Stimulated activated CD8-positive, alpha-beta memory T cell treated with anti-CD3 and anti-CD28 coated beads, Interleukin-7, amount 100 ng/mL, for 4 hours (primary cell): ENCODE results near the gene MYORG.

Experiments
- DNase-seq, 2 donors: peaks; one replicate each; pipeline ENCODE4 v3.0.0-alpha.2; 2020; ENCODE audit warnings: low read depth in 2 of 2

Gene MYORG

DNA sequence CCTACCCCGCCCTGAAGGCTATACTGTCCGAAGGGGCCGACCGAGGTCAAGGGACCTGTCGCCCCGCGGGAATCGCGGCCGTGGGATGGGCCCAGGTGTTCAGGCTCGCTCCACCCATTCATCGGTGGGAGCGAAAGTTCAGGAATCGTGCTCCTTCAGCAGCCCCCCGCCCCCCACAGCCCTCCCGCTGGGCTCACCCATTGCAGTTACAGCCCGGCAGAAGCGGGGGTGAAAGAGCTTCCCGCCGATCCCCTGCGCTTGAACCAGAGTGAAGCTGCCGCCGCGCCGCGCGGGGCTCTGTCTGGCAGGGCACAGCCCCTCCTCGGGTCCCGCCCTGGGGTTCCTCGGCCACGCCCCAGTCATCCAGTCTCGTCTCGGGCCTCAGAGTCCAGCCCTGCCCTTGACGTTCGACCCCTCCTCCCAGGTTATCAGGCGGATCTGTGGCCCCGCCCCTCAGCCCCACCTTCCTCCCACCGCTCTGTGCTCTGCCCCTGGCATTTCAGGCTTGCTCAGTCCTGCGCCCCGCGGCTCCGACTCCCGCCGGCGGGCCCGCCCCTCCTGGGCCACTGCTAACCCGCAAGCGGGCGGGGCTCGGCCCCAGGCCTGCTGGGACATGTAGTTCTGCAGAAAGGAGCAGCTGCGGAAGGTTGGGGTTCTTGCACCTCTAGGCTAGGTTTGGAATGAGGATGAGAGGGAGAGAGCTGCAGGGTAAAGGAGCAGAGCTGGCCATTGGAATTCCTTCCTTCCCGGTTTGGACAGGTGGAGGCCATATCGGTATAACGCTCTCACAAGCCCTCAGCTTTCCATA lies at the start of gene MYORG:
MYORG (minus strand) TSS at position 303 of the 808 bp plus-strand sequence. CDS start 3,955 bp downstream, outside the sequence.
- DNase-seq = peak; percentile 94 to 95

DNA sequence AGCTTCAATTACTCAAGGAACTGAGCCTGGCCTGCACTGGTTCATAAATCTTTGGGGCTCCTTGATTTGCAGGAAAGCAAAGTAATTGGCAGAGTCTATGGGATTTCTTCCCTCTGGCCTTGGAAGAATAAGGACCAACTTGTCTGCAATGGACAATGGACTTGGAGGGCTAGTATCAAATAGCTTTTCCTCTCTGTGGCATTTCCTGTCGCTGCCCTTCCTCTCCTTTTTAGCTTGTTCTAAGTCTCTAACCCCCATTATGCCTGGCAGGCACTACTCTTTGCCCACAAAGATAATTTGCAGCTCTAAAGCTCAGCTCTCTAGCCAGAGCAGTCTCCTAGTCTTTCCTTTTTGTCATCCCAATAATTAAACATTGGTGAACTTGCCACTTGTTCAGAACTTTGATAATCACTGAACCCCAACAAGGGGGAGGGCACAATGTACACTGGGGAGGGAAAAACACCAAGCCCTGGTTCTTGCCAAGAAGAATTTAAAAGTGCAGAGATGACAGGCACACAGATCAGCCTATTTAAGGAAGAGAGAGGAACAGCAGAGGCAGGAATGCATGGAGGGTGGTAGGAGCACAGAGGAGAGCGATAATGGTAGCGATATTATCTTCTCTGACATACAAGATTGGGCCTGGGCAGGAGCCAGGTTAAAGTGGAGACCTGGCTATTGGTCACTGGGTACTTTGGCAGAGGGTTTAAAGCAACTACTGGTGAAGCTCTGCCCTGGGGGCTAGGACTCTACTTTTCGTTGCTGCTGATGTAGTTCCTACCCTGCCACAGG lies 43.2 kb upstream of the MYORG start:
- no peak for DNase-seq

DNA sequence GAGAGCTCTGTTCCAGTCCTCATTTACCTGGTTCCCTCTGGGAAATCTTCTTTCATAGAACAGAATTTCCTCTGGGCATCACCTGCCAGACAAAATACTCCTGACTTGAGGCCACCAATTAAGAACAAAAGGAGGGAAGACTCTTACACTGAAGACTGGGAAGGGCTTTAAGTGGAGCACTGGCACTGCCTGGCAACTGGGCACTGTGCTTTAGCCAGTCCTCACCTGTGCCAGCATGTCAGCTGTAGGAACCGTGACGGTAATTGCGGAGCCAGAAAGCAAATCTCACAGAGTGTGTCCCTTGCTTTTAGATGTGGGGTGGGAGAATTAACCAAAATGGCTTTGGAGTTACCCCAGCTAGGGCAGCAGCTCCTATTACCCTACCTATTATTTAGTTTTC lies 41.0 kb upstream of the MYORG start:
- DNase-seq = no peak

DNA sequence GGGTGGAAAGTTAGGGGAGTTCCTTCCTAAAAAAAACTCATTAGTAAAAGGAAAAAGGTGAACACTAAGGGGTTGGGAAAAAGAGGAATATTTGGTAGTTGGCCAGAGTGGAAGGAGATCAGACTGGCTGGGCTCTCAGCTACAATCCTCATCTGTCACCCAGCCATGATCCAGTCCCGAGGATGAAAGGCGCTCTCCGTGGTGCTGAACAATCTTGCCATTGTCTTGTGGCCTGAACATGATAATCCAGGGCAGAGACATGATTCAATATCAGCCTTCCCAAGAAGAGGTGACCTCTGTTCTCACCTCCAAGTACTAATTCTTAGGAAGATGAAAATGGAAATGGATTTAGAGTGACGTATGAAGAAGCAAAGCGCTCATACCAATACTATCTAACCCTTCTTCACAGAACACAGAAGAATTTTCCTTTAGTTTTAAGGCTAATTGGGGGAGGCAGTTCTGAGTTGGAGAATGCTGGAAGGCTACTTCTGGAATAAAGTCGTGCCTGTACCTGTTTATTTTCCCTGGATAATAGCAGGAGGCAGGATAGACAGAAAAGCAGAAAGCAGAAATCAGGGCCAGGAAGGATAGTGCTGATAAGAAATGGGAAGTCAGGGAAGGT lies 36.6 kb upstream of the MYORG start:
- DNase-seq = no peak

DNA sequence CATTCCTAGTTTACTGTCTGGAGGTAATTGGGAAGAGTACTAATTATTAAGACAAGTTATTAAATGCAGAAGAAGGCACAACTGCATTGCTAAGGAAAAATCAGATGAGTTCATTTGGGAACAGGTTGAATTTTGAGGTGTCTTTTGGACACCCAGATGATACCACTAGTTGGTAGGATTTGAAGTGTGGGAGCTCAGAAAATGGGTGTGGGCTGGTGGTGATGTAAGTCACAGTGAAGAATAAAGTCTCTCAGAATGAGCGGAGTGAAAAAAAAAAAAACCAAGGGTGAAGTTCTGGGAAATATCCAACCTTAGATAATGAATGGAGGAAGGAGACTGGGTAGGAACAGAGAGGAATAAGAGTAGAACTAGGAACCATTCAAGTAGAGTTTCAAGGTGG lies 35.6 kb upstream of the MYORG start:
- DNase-seq = no peak

DNA sequence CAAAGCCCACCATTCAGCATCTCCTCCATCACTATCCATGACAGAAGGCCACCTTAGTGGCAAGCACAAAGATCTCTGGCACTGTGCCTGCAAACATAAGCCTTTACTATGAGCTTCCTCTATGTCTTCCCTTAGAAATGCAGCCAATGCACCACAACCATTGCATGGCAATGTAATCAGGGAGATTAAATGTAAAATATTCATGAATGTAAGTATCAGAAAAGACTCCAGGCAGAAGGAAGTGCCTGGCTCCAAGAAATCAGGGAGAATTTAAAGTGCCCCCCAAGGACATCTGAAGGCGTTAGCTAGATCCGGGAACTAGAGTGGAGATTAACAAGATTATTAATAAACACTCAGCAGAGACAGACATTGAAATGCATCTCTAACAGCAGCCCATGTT lies 32.5 kb upstream of the MYORG start:
- DNase-seq = no peak

DNA sequence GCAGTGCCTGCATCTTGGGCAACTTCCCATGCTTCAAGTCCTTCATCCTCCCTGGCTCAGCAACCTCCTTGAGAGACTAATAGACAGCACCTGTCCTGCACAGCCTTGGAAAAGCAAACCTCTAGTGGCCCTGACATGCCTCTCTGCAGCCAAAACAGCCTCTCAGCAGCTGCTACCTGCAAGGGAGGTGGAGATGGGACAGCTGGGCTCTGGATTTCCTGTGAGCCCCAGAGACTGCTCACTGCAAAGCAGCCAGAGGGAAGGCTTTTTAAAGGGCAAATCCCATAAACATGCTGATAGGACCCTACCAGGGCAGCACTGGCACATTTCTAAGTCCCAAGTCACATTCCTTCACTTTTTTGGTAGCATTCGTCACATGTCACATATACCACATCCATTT lies 31.5 kb upstream of the MYORG start:
- no peak for DNase-seq

DNA sequence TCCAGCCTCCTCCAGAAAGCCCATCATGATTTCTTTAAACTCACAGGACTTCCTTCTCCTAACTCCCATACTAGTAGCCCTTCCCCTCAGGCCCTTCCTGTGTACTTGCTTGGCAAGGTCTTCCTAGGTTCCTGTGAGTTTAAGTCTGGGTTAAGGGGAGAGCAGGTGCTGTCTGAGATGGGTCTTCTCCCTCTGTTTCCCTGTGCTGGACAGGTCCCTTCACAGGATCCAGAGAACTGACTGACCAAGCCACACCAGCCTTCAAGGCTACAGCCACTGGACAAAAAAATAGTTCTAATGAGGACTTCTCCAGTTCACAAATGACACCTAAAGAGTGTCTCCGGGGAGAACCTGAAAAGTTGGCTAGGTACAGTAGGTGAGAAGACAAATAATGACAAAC lies 29.5 kb upstream of the MYORG start:
- no peak for DNase-seq

DNA sequence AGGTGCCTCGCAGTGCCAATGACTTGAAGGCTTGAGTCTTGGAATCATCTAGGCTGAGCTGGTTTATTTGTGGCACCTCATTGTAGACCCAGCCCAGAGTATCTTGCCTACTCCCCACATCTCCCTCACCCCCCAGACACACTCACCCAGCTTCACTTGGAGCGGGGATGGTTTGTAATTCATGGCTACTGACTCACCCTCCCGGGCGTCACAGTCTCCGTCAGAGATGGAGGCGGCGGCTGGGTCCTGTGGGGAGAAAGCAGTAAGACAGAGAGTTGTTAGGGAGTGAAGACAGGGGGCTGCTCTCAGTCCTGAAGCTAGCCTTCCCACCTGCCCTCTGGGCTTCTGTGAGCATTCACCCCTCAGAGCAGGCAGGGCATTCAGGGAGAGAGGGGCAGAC lies 29.0 kb upstream of the MYORG start:
- DNase-seq = no peak

DNA sequence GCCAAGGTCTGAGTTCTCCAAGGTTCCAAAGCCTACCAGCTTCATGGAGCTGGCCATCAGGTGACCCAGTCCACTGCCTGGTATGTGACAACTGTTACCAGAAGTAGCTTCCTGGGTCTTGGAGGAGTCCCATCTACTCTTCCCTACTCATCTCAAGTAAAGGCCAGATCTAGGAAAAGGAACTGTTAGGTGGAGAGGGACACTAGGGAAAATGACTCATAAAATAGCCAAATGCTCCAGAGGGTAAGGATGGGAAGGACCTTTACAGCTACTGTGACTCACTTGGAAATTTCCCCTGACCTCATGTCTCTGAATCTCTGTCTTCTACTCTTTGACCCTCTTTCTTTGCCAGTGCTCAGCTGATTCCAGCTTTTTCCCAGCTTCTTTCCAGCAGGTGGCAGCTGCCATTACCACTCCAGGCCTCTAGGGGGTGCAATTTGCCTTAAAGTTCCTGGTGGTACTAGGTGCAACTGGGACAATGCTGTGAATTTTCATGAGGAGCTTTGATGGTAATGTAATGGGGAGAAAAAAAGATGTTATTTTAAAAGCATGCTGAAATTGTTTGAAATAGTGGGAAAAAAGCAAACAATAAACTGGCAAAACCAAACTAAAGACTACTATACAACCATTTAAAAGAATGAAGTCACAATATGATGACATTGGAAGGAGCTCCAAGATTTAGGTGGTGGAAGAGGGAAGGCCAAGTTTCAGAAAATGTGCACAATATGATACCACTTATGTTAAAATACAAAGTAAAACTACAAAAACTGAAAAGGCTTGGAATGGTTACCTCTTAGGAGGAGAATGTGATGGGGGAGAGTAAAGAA lies 27.1 kb upstream of the MYORG start:
- peak; percentile 13 to 20 for DNase-seq

DNA sequence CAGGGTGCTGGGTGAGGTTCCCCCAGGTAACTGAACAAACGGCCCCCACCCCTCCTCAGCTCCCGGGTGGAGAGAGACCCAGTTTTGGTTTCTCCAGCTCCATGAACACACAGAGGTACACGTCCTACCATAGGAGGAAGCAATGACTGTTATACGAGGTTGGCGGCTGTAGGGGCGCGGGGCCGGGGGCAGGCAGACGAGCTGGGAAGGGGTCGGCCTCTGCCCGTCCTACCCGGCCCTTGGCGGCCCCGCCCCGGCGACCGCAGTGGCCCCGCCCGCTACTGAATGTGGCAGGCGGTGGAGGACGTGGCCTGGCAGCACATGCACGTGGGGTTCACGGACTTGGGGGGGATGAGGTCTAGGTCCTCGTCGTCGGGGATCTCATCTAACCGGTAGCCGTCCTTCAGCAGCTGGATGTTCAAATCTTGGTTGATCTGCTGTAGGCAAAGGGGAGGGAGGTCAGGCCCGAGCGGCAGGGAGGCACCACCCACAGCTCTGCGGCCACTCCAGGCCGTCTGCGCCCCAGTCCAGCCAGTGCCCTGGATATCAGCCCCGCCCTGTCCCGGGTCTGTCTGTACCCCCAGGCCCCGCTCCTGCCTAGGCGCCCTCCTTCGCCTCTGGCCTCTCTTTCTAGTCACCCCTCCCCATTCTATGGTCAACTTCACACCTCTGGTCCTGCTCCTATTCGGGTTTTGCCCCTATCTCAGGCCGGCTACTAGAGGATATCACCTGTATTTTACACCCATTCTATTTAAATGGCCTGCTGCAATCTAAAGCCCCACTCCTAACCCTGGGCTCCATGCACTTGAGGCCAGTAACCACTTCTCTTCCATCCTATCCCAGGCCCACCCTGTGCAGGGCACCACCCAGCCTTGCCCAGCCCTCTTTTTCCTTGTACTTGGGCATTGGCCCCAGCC lies 24.2 kb upstream of the MYORG start:
- DNase-seq = no peak

DNA sequence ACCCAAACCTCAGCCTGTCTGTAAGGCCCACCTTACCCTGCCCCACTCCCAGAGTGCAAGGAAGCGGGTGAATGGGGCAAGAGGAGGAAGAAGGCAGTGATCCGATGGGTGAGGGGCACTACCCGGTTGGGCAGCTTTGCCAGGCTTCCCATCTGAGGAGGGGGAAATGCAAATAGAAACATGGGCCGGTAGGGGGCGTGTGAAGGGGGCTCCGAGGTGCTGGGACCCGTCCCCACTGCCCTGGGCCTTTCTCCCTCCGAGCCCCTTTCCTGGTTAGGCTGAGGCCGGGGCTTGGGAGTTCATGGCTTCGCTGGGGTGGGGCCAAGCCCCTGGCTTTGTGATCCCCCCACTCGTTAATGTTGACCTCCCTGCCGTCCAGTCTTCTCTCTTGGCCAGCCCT lies 23.6 kb upstream of the MYORG start:
- DNase-seq = no peak

DNA sequence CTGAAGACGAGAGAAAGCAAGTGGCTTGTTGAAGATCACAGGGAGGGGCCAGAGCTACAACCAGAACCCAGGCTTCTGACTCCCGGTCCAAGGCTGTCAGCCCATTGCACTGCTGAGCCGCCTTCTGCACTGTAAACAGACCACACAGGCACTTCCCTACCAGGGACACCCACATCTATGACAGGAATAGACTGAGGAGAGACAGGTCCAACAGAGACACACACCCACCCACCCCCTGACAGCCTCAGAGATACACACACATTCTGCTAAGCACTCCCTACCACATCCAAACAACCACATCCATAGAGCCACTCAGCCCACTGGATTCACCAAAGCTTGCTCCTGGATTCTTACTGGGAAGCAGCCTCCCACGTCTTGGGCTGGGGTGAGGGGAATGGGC lies 23.0 kb upstream of the MYORG start:
- DNase-seq = no peak

DNA sequence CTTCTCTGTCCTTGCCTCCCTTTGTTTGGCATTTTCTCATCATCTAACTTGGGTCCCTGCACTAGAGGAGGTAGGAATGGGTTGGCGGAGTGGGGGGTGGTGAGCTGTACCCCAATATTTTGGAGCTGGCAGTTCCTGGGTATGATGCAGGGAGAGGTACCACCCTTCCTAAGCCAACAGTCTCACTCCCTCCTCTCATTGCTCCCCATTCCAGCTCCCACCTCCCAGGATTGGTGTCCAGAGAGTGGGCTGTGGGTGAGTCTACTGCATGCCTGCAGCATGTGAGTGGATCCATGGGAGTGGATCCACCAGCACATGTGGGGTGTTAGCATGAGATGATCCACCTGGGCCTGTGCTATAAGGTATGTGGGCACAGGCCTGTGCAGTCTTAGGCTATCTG lies 22.2 kb upstream of the MYORG start:
- DNase-seq = no peak

DNA sequence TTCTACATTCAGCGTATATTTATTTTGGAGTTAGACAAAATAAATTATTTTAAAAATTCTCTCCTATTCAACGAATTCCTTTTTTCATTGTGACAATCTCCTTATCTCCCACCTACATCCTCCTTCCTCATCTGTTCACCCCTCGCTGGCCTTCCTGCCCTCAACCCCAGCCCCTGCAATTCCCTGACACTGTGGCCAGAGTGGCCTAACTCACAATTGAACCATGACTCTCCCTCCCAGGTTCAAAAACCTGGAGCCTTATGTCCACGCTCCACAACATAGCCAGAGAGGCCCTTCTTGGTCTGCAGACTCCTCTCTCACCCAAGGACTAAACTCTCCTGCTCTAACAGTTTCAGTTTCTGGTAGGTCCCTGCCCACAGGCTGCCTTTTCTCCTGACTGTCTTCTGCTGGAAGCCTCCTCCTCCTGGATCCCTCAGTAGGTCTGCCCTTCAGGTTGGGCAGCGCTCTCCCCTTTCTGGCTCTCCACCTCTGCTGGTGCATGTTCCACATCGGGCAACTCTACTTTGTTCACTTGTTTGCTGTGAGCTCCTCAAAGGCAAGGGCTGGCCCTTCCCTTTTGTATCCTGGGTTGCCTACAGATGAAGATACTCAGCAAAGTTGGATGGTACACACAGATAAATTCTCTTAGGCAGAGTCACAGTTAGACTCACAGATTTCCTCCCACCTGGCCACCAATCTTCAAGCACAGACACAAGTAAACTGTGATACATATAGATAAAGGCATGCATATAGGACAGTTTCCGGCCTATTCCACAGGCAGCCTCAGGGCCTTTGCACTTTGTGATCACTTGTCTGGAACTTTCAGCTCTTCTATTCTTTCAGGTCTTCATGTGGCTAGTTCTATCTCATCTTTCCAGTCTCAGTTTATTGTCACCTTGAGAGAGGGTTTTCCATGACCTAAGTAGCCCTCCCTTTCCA lies 19.8 kb upstream of the MYORG start:
- no peak for DNase-seq

DNA sequence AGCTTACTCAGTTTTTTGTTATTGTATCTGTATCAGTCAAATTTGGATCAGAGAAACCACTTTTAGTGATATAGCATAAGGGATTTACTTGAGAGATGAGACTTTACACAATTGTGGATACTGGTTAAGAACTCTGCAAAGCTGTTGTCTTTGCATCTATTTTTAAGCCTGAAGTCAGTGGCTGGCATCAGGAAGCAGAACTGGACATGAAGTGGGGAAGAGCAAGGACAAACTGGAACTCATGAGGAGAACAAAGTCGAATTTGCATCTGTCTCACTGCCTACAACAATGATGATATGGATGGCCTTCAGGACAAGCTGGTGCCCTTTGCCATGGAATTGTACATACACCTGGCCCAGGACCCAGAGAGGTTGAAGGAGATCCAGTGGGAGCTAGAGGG lies 15.8 kb upstream of the MYORG start:
- DNase-seq = no peak

DNA sequence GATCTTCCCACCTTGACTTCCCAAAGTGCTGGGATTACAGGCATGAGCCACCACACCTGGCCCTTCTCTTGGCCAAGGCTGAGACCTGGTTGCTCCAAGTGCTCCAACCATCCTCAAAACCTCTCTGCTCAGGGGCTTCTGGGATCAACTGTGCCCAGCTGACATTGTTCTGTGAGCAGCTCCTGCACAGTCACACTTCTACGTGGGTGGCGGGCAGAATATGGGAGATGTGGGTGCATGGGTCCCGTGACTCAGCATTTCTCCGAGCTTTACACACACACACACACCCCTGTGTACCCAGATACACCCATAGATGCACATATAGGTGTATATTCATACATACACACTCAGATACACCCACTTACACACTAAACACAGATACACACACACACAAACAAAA lies 10.5 kb upstream of the MYORG start:
- DNase-seq = no peak

DNA sequence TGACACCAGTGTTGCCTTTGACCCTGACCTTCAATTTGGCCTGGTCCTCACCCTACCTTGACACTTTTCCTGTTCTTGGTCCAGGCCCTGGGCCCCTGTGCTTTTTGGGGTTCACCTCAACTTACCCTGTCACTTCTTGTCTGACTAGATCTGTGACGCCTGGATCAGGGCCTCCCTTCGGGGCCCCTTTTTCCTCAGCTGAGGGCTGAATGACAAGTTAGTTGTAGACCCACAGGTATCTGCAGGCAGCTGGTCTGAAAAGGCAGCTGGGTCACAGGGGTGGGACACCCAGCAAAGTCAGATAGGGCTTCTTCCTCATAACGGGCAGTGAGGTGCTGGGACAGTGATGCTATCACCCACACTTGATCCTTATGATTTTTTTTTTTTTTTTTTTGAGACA lies 10.0 kb upstream of the MYORG start:
- no peak for DNase-seq

DNA sequence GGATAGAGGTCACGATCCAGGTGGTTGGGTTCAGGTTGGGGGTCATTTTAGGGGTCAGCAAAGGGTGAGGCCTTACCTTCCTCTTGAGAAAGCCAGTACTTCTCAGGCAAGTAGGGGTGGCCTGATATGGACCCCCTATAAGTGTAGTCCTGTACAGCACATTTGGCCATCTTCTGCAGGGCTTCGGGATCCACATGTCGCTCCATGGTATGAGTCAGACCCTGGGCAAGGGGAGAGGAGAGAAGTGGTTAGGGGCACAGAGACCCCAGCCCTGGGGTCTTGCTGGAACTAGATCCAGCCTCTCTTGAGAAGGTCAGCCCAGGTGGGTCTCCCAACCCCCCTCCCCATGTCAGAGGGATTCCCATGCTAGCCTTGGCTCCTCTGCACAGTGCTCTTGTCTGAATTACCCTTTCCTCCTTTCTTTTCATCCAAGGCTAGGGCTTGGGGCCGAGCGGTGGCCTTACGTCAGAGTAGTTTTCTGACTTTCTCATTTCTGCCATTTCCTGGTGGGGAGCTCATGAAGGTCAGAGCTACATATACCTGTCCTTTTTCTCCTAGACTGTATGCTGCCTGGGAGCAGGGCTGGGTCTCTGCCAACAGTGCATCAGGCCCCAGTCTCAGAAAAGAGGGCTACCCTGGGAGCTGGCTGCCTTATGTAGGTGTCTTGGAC lies 9.0 kb upstream of the MYORG start:
- DNase-seq = no peak
